GM15510 (cell line): ENCODE measurements around the gene IL1RL2.

Experiments used
- POLR2A ChIP-seq: IDR thresholded peaks from 3 replicates; pipeline ENCODE4 v1.6.1; 2011; ENCODE audit warnings: borderline replicate concordance; ENCODE audit not compliant: insufficient read length; ENCODE audit errors: extremely low read depth

Gene IL1RL2

GRCh38 chr2:102179788-102180686, 6.8 kb upstream of the IL1RL2 start:
- no peak for TF ChIP-seq POLR2A

- no peak for TF ChIP-seq POLR2A
These were observed 6.2 kb upstream of the IL1RL2 start for GRCh38 chr2:102180687-102180999.

DNA sequence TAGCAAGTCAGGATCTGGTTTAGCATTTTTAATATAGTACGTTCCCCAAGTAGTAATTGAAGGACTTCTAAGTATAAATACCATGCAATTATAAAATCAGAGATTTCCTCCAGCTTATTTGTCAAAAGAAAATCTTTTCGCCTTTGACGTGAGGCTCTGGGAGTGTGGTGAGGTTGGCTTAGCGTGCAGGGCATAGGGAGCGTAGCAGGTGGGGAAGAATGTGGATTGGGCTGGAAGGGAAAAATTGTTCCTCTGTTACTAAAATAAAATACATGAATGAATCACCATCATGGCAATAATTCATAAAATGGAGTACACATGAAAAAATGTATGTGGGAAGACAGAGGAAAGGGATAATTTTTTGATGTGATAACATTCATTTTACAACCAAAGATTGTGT, 5.4 kb upstream of the IL1RL2 start:
- no peak for TF ChIP-seq POLR2A

DNA sequence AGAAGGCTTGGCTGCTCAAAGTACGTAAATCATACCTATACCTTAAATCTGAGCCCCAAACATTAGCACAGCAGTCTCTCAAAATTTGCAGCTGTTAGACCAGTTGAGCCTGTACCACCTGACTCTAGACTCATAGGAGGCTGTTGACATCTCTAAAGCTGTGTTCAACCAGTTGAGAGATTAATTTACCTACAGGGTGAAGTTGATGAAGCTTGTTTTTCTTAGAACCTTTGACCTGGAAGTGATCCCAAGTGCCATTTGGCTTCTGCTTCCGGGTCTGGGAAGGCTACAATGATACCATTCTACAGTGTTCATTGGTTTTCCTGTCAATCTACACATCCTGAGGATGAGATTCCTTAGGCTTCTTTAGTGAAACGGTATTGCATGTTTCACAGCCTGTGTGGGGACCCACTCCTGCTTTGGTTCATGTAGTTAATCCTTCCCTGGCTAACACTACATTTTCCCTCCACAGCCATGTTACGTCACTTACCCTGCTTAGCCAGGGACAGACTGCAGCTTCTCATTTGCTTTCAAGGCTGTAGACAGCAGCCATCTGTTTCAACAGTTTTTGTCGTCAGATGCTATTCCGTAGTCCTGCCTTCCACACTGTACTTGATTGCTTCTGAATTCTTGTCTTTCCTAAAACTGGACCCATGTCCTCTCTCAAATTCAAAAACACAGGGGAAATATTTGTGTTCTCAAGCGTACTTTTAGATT, 4.7 kb upstream of the IL1RL2 start:
- TF ChIP-seq POLR2A = no peak

DNA sequence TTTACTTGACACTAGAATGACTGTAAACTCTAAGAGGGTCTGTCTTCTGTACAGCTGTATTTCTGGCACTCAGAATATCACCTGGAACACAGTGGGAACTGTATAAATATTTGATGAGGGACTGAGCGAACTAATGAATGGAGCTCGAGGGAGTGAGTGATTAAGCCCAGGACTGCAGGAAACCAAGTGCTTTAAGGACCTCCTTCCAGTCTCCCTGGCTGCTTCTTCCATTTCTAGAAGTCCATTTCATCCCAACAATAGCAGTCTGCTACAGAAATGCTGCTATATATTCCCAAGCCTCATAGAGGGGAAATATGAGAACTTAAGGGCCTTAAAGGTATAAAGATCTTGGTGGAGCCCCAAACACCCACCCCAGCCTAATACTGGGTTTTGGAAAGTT, 2.8 kb upstream of the IL1RL2 start:
- no peak for TF ChIP-seq POLR2A

- TF ChIP-seq POLR2A = no peak
These were observed 2.3 kb upstream of the IL1RL2 start for GRCh38 chr2:102184568-102184967.

DNA sequence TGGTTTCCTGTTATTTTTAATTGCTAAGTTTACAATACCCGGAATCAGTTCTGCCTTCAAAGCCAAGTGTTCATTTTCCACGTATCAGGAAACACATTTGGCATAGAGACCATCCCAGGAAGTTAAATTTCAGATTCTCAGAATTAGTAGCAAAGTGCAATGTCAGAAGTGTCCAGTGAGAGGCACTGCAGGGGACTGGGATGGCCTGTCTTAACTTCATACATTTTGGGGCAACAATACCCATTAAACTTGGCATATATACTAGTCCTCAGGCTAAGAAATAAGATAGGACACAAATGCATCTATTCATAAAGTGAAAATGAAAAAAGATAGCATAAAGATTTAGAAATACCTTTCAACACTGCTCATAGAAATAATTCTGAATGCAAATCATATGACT, 1.5 kb upstream of the IL1RL2 start:
- TF ChIP-seq POLR2A = no peak

- no peak for TF ChIP-seq POLR2A
These were observed 800 bp downstream of the IL1RL2 start for GRCh38 chr2:102187496-102188150.

GRCh38 chr2:102190430-102191107, 3.7 kb downstream of the IL1RL2 start:
- no peak for TF ChIP-seq POLR2A

DNA sequence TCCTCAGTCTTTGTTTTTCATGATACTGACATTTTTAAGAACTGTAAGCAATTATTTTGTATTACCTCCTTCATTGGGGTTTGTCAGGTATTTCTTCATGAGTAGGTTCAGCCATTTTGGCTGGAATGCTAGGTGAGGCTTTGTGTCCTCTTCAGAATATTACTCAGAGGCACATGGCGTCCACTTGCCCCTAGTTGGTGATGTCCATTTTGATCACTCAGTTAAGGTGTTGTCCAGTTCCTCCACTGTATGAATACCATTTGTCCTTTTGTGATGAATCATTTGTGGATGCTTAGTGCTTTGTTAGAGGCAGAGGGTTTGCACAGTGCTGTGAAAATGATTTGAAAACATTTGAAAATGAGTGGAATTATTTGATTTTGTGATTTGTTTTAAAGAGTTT, 4.7 kb downstream of the IL1RL2 start:
- TF ChIP-seq POLR2A = no peak

GRCh38 chr2:102193074-102193473, 6.3 kb downstream of the IL1RL2 start:
- no peak for TF ChIP-seq POLR2A

DNA sequence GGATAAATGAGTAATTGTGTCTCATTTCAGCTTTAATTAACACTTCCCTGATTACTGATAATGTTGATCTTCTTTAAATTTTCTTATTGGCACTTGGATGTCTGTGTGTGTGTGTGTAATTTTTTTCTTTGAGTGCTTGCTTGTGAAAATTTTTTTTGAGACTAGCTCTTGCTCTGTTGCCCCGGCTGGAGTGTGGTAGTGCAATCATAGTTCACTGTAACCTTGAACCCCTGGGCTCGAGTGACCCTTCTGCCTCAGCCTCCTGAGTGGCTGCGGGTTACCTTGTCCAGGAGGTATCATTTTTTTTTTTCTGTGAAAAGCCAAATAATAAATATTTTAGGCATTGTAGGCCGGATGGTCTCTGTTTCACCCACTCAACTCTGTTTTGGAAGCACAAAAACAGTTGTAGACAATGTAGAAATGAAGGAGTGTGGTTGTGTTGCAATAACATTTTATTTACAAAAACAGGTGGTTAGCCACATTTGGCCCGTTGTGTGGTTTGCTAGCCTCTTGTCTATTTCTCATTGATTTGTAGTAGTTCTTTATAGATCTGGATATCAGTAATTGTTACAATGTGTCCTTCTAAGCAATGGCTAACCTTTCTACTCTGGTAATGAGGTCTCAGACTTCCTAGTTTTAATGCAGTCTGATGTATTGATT, 7.9 kb downstream of the IL1RL2 start:
- no peak for TF ChIP-seq POLR2A

GRCh38 chr2:102197389-102198137, 10.7 kb downstream of the IL1RL2 start:
- TF ChIP-seq POLR2A = no peak

GRCh38 chr2:102200539-102200938, 13.7 kb downstream of the IL1RL2 start:
- no peak for TF ChIP-seq POLR2A
